ENCODE data around the gene COG5.
"Not testable (repeated sequence)": the region's sequence is repeated elsewhere in the genome, so short reads cannot be mapped to it uniquely, and the experiment has no call there.

COG5 gene

DNA sequence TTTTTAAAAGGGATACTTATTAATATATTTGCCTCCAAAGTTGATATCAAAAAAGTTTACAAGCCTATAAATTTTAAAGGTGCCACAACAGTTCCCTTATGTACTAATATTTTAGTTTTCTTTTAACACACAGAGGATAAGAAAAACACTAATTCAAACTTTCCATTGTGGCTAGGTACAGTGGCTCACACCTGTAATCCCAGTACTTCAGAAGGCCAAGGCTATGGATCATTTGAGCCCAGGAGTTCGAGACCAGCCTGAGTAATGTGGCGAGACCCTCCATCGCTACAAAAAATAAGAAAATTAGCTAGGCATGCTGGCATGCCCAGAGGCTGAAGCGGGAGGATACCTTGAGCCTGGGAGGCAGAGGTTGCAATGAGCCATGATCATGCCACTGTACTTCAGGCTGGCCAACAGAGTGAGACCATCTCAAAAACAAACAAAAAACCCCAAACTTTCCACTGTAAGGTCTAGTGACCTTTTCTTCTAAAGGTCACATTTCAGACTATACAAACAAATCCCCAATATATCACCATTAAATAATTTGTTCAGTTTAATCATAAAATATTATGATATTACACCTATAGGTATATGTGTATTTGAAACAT, 287.4 kb downstream of the COG5 start:
- no peak for DNase-seq (ENCODE audit: low read depth, low spot score)

DNA sequence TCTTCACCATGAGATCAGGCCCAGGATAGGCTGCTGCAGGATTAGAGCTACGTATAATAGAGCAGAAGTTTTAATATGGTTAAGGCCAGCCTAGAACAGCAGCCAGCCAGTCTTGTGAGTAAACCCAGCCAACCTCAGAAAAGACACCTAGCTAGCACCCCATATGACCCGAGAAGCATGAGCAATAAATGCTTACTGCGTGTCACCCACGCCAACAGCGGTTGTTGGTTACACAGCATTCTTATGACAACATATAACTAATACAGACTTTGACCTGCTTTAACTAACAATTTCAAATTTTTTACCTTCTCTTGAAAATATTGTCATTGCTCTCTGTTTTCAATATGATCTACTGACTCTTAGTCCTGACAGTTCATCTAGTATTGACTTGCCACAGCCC, 289.2 kb downstream of the COG5 start:
- DNase-seq (ENCODE audit: low read depth, low spot score), result no peak

DNA sequence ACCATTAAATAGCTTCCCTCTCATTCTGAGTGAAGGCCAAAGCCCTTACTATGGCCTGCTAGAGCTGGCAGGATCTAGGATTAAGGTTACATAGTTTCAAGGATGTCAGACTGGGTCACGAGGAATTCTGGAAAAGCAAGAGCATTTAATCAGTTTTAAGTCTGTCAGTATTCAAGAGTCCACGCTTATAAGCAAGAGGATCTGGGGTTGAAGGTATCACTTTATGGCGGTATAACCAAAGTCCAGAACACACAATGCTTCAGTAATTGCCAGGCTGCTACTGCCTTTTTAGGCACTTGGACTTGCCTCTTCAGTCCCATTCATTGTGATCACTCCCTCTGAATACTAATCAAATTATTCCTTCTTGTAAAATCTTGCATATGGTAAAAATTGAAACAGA, 293.9 kb downstream of the COG5 start:
- DNase-seq (ENCODE audit: low read depth, low spot score), result no peak

DNA sequence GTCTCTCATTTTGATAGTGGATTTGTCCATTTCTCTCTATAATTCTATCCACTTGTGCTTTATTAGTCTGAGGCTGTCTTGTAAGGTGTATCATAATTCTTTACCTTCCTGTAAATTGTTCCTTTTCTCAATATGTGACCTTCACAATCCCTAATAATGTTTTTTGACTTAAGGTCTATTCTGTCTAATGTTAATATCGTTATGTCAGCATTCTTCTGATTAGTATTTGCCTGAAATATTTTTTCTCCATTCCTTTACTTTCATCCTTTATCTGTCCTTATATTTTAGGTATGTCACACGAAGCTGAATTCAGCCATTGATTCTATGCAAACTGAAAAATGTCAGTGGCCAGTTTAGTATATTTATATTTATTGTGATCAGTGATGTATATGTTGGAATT, 295.1 kb downstream of the COG5 start:
- DNase-seq (ENCODE audit: low read depth, low spot score), result no peak

DNA sequence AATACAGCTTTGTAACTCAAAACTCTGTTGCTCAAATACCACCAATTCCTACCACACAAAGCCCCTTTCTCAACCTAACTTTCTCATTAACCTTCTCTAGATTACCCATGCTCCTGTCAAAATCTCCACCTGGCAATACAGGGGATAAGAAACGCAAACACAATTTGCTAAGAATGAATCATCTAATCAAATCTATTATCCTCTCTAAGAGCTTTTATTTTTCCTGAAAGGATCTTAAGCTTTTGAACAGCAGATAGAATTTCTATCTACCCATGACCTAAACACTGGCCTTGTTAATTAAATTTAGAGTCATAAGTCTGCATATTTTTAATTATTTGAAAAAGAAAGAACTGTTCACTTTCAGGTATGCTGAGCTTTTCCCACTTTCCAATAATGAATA, 296.6 kb downstream of the COG5 start:
- DNase-seq (ENCODE audit: low read depth, low spot score), result no peak

DNA sequence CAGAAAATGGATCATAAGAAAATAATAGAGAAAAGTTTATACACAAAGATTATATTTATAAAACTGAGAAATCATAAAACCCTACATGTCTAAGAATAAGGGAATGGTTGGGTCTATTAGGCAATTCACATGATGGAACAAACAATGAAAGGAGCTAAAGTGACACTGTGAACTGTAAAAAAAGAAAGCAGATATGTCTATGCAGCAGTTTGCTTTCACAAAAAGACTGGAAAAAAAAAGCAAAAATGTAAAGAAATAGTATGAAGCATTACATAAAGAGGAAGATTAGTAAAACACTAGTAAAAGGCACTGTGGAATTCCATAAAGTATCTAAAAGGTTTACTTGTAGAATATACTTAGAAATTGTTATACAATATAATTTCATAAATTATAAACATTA, 299.0 kb downstream of the COG5 start:
- no peak for DNase-seq (ENCODE audit: low read depth, low spot score)

DNA sequence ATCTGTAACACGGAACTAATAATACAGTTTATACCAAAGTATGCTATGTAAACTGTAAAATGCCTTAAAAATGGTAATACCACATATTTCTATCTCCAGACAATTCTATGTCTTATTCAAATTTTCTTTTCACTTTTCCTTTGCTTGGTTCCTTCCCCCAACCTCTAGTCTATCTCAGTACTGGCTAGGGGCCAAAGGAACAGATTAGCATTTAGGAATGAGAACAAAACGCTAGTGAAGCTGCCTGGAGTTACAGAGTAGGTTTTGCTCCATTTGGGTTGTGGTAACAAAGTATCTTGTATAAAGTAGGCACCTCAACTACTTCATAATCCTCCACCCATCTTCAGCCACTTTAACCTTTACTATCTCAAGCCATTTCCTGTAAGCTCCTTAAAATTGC, 300.9 kb downstream of the COG5 start:
- DNase-seq (ENCODE audit: low read depth, low spot score), result no peak

DNA sequence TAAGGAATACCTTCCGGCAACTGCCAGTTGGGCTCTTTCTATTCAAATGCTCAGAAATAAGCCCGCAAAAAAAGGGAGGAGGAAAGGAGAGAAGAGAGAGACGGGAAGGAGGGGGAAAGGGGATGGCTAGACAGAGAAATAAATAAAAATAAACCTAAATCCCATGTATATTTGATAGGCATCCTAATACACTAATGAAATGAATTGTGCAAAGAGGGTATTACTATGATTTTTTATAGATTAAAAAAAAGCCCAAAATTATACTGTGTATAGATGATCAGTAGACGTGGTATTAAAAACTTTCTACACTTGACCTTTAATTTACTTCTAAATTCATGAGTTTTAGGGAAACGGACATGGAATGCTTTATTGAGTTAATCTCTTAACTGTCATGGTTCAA, 305.0 kb downstream of the COG5 start:
- no peak for DNase-seq (ENCODE audit: low read depth, low spot score)

DNA sequence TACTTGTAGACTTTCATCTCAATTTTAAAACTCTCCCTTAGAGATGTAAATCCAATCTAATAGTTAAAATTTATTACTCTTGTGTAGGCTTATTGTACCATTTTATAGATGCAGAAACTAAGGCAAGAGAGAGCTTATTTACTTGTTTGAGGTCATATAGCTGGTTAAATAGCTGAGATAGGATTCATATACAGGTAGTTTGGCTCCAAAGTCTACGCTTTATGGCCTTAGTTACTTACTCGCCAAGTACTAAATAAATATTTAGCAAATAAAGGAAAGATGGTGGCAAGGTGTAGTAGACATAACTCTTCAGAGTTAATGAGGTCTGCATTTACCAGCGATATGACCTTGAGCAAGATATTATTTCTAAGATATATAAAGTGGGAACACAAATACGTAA, 308.1 kb downstream of the COG5 start:
- no peak for DNase-seq (ENCODE audit: low read depth, low spot score)

DNA sequence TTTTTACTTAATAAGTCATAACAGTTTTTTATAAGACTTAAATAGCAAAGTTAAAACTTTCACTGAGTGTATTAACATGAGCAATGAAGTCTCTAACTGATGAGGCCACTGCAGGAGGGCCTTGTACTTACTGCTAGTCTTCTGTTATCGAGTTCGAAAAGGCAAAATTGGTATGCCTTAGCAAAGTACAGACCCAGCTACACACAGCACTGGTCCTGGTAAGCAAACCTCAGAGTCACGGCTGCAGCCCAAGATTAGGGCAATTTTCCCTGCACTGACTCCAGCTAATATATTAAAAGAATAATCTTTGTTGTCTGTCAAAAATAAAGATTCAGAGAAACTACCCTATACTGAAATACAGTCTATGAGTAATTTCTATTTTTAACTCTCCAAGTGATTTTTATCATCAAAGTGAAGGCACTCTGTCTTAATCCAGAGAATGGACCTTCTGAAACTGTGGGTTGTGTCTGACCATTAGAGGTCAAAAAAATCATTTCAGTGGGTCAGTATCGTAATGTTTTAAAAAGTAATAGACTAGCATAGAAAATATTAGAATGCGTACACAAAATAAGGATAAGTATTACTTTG, 309.2 kb downstream of the COG5 start:
- DNase-seq (ENCODE audit: low read depth, low spot score), result no peak

DNA sequence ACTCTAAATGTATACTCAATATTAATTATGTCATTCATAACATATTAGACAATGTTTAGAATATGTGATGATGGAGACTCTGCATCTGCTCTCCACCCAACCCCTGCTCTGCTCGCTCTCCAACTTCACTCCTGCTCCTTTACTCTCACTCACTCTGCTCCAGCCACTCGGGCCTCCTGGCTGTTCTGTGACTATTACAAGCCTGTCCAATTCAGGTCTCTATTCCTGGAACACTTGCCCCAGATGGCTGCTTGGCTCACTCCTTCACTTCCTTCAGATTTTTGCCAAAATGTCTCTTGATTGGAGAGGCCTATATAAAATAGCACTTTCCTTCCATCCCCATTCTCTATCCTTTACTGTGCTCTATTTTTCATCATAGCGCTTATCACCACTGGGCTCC, 310.1 kb downstream of the COG5 start:
- DNase-seq (ENCODE audit: low read depth, low spot score), result no peak

DNA sequence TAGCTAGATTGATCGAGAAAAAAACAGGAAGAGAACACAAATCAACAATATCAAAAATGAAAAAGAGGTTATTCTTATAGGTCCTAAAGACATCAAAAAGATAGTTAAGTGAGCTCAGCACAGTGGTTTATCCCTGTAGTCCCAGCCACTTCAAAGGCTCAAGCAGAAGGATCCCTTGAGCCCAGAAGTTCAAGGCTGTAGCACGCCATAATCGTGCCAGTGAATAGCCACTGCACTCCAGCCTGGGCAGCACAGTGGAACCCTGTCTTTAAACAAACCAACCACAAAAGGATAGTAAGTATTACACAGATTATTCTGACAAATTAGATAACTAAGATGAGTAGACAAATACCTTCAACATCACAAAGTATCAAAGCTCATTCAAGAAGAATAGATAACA, 311.8 kb downstream of the COG5 start:
- no peak for DNase-seq (ENCODE audit: low read depth, low spot score)

DNA sequence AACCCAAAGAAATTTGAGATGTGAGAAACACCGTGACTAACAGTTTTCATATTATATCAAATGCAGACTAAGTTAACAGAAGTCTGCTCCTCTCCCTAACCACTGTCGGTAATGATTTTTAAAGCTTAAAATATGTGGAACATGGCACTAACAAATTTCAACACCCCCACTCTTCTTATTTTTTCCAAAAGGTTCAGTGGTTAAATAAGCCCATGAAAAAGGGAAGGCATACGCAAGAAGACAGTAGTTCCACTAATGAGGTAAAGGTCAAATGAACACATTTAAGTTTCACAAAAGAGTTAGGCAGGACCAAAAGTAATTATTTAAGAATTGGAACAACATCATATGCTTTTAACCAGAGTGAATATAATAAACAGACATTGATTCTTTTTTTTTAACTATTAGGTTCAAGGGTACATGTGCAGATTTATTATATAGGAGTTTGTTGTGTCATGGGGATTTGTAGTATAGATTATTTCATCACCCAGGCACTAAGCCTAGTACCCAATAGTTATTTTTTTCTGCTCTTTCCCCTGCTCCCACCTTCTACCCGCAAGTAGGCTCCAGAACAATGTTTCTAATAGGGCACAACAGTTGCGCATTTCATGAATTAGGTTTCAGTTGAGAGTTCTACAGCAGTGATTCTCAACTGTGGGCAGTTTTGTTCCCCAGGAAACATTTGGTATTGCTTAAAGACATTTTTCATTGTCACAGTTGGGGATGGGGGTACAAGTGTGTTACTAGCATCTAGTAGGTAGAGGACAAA, 315.0 kb downstream of the COG5 start:
- no peak for DNase-seq (ENCODE audit: low read depth, low spot score)

DNA sequence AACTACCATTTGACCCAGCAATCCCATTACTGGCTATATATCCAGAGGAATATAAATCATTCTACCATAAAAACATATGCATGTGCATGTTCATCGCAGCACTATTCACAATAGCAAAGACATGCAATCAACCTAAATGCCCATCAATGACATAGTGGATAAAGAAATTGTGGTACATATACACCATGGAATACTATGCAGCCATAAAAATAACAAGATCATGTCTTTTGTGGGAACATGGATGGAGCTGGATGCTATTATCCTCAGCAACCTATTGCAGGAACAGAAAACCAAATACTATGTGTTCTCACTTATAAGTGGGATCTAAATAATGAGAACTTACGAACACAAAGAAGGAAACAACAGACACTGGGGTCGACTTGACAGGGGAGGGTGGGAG, 316.9 kb downstream of the COG5 start:
- DNase-seq (ENCODE audit: low read depth, low spot score), result not testable (repeated sequence)

DNA sequence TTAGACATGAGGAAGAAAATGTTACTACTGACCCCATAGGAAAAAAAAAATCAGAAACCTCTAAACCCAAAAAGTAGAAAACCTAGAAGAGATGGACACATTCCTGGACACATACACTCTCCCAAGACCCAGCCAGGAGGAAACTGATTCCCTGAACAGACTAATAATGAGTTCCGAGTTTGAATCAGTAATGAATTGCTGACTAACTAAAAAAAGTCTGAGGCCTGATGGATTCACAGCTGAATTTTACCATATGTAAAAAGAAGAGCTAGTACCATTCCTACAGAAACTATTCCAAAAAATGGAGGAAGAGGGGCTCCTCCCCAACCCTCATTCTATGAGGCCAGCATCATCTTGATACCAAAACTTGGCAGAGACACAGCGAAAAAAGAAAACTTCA, 319.1 kb downstream of the COG5 start:
- no peak for DNase-seq (ENCODE audit: low read depth, low spot score)

DNA sequence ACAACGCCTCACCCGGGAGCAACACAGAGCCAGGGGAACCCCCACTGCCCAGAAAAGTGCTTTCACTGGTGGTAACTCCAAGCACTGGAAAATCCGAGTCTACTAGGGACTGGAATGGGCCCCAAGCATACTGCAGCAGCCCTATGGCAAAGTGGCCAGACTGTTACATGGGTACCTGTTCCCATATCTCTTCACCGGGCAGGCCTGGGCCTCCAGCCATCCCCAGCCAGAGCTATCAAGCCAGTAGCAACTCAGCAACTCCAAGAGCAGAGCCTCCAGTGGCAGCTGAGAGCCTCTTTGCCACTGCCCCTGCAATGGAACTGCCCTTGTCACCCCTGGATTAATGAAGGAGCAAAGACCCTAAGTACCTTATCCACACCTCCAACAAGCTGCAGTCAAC, 321.5 kb downstream of the COG5 start:
- no peak for DNase-seq (ENCODE audit: low read depth, low spot score)

DNA sequence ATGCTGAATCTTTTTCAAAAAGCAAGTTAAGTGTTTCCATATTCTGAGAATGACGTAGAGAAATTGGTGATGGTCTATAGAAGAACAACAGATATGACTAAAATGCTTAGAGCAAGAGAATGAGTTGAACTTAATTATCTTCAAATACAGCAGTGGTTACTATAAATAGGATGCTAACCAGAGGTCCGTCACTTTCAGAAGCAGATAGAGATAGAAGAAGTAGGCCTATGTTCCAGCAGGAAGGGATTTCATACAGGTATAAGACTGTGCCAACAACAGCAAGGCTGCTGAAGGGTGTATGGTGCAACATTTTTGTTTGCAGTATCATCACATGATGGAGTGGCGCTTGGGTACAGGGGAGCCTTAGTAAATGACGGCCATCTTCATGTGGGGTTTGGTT, 326.3 kb downstream of the COG5 start:
- no peak for DNase-seq (ENCODE audit: low read depth, low spot score)

DNA sequence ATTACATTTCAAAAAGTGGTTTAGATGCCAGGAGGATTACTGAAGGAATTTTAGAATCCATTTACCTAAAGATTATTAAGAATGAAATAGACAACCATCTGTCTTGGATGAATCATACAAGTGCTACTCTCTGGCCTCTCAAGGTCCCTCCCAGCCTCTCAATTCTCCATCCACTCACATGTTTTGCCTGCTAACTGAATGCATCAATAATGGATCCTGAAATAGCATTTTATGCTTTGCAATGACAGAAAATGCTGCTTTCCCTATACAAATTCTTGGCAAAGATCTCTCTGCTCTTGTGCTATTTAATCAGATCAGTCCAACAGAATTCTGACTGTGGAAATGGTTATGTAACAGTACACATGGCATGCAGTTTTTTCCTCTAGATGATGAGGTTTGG, 326.9 kb downstream of the COG5 start:
- DNase-seq (ENCODE audit: low read depth, low spot score), result no peak

DNA sequence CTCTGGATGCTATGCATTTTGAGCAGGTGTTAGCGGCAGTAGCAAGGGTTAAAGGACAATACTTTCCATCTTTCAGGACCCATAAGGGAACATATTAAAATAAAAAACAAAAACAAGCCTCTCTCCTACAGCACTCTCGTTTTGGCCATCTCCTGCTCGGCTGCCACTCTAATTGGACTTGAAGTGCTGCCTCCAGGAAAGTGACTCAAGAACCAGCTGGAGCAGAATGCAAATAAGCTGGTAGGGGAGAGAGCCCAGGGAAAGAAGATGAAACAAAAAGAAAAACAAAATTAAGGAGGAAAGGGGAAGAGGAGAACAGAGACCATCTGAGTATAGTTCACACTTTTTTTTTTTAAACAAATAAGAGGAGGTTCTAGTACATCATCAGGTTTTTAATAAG, 329.3 kb downstream of the COG5 start:
- no peak for DNase-seq (ENCODE audit: low read depth, low spot score)

DNA sequence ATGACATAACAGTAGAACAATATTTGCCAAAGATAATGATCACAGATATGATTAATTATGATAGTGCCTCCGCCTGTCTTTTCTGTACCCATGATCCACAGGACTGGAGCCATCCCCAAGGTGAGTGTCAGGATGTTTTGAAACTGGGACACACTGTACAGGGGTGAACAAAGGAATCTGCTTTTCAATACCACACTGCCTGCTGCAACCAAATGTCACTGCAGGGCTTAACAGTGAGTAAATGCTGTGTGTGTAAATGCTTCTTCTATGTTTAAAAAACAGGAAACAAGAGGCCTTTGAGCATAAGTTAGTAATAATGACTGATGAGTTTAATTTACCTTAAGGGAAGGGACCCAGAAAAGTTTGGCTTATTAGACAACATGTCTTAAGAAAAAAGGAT, 329.7 kb downstream of the COG5 start:
- no peak for DNase-seq (ENCODE audit: low read depth, low spot score)

DNA sequence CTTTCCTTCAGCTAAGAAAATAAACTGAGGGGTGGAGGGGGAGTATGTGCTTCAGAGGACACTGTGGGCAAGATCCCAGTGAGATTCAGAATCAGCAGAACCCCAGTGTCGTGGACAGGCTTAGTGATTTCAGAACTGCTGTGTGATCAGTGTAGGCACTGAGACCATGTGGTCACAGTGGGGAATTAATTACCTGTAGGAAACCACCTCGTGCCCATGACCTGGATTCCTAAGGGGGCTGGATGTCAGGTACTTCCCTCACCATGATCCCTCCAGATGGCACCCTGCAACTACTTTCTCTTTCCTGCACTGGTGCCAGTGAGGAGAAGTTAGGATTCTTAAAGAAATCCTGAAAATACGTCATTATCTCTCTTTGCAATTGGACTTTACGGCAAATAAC, 330.5 kb downstream of the COG5 start:
- no peak for DNase-seq (ENCODE audit: low read depth, low spot score)

DNA sequence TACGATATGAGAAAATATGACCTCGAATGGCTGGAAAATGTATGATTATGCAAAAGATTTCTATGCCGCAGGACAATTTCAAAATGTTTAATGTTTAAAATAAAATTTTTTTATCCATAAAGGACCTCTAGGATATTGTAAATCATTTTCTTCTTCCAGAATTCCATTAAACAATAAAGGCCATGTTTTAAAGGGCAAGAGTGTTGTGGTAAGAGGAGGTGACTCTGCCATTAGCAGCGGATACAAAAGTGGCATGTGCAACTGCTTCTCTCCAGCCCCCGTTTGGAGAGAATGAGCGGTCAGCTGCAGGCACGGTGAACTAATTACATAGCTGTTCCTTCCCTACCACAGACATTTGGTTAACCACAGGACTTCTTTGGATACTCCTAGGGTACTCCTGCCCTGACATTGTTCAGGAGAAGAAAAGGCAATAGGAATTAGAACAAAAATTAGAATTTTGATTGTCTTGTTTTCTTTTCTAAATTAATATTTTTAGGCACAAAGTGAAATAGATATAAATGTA, 331.1 kb downstream of the COG5 start:
- DNase-seq (ENCODE audit: low read depth, low spot score), result no peak

DNA sequence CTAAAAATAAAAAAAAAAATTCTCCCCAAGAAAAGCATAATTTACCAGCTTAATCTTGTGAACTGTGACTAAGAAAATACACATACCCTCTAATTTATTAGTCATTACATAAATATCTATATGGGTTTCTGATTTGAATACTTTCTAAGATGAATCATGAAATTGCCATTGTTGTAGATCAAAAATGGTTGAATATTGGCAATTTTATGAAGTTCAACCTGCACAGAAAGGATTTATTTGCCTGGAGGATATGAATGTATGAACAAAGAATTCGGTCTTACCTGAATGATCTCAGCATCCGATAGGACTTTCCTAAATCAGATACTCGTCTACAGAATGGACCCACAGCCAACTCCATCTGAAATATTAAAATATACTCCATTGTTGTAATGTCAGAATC, 333.4 kb downstream of the COG5 start:
- DNase-seq (ENCODE audit: low read depth, low spot score), result no peak
